ENCODE data around the gene CD8A. TPM values are rescaled to one million over a fixed set of nuclear protein-coding genes. Genes with fewer than 3 reads are reported as not detected.

CD8A gene
- total RNA-seq, 4 donors from 2014 or later: 0.49 to 1.9 (median 0.87) TPM

DNA sequence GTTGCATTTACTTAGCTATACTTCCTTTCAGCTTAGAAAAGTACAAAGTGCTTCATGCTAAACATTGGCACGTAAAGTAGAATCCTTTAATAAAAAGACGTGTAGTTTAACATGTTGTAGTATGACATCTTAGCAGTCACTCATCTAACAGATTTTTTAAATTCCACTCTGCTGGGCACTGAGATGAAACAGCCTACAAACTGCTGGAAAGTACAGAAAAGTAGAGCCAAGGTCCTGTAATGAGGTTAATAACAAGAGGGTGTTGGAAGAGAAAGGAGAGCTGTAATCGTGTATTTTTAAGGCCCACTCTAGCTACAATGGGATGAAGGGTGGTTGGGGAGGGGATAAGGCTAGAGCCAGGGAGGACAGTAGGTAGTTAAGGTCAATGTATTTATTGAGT is 10.7 kb downstream of the CD8A start:
- 61 to 75% methylated on average over 3 of the region's 3 CpGs for WGBS, 2 donors
- no peak for DNase-seq (ENCODE audit: low spot score in 2 of 2)
- H3K4me3 ChIP-seq (ENCODE audit: low read depth, poor library complexity, severe bottlenecking): no peak overlapping the region
- intact Hi-C loops (cut with DNase I; ENCODE audit: low total_unique reads): no loop called here
- TF ChIP-seq CTCF (IDR thresholded peaks at IDR 0.05) (no peak), POLR2A (IDR thresholded peaks at IDR 0.05) (no peak)

DNA sequence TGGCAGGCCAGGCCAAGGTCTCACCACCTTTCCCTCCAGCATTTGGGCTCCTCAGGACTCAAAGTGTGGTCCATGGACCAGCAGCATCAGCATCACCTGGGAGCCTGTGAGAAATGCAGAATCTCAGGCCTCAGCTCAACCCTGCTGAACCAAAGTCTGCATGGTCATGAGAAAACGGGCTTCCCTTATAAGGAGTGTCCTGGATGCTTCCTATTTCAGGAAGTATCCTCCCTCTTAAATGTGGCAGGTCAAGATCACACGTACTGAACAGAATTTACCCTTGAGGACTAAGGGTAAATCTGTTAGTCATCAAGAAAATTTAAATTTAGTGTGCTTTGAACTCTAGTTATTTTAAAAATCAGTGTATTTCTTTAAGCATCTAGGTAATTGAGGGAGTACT is 11.8 kb downstream of the CD8A start:
- 36 to 42% methylated on average over 2 of the region's 2 CpGs for WGBS, 2 donors
- no peak for DNase-seq (ENCODE audit: low spot score in 2 of 2)
- H3K4me3 ChIP-seq (ENCODE audit: low read depth, poor library complexity, severe bottlenecking): no peak overlapping the region

DNA sequence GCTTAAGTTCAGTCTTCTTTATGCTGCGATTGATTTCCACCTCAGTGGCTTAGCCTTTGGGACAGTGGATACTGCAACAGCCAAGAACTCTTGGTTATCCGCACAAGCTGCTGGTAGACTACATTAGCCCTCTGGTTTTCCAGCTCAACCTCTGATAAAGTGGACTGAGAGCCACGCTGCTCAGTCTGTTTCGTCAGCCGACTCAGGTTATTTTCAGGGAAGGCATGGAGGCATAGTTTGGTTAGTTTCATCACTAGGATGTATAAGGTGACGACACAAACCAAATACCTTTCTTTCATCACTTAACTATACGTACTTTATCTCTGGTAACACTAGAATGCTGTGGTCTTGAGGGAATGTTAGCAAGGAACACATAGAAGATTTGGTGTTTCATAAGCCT is 14.2 kb downstream of the CD8A start:
- TF ChIP-seq CTCF (IDR thresholded peaks at IDR 0.05) (no peak), POLR2A (IDR thresholded peaks at IDR 0.05) (no peak)
- WGBS, 2 donors: 92 to 94% methylated on average over 7 of the region's 7 CpGs
- DNase-seq (ENCODE audit: low spot score in 2 of 2): no peak
- H3K4me3 ChIP-seq (ENCODE audit: low read depth, poor library complexity, severe bottlenecking): no peak overlapping the region
- intact Hi-C loops (cut with DNase I; ENCODE audit: low total_unique reads): no loop called here

More for the DNA sequence above, 11.8 kb downstream of the CD8A start:
- TF ChIP-seq CTCF (IDR thresholded peaks at IDR 0.05): no peak
- intact Hi-C loops (cut with DNase I; ENCODE audit: low total_unique reads): no loop called here

DNA sequence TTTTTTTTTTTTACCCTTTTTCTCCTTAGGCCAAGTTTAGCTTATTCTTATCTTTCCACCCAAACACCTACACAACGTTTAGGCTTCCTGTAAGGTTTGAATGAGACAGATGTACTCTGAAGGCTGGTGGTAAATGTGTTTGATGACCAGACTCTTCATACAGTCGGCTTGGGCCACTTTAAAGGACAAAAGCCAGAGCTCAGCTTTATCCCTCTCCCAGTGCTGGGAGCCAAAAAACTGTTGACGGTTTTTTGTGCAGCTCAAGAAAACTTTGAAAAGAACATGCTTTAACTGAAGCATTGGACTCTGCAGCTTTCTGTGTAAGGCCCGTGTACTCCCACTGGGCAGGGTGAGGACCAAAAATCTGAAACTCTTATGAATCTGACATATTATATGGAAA is 15.4 kb downstream of the CD8A start:
- intact Hi-C loops (cut with DNase I; ENCODE audit: low total_unique reads): no loop called here
- 52 to 63% methylated on average over 4 of the region's 4 CpGs for WGBS, 2 donors
- TF ChIP-seq POLR2A (IDR thresholded peaks at IDR 0.05): no peak
- no peak for TF ChIP-seq CTCF (IDR thresholded peaks at IDR 0.05)
- DNase-seq (ENCODE audit: low spot score in 2 of 2): no peak
- H3K4me3 ChIP-seq (ENCODE audit: low read depth, poor library complexity, severe bottlenecking): no peak overlapping the region

DNA sequence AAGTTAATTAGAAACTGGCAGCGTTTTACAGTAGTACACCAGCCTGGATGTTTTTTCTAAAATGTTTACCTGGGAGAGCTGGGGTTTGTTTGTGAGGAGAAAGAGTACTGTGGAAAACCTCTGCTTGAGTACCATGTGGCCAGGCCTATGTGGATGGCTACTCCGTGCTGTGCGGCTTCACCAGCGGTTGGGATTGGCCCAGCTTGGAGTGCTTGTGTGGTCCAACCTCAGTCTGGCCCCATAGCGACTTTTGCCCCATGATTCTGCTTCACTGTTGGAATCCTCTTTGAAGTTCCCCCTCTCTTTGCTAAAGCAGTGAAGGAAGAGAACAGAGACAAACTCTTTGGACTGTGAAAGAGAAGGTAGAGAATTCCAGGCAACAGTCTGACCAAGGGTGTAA is 15.9 kb downstream of the CD8A start:
- TF ChIP-seq POLR2A (IDR thresholded peaks at IDR 0.05): no peak
- no peak for TF ChIP-seq CTCF (IDR thresholded peaks at IDR 0.05)
- intact Hi-C loops (cut with DNase I; ENCODE audit: low total_unique reads): no loop called here
- 67 to 87% methylated on average over 5 of the region's 5 CpGs for WGBS, 2 donors
- no peak for DNase-seq (ENCODE audit: low spot score in 2 of 2)
- no peak overlapping the region for H3K4me3 ChIP-seq (ENCODE audit: low read depth, poor library complexity, severe bottlenecking)

- WGBS, 2 donors: 85 to 88% methylated on average over 5 of the region's 5 CpGs
- no peak for DNase-seq (ENCODE audit: low spot score in 2 of 2)
- no peak for TF ChIP-seq CTCF (IDR thresholded peaks at IDR 0.05)
- no peak for TF ChIP-seq POLR2A (IDR thresholded peaks at IDR 0.05)
- intact Hi-C loops (cut with DNase I; ENCODE audit: low total_unique reads): no loop called here
- no peak overlapping the region for H3K4me3 ChIP-seq (ENCODE audit: low read depth, poor library complexity, severe bottlenecking)
Observed at GRCh38 chr2:86772611-86773010, 18.1 kb downstream of the CD8A start.
